Suprapubic skin (tissue), 3 donors: ENCODE data around the gene ANO8.

Experiments
- CTCF ChIP-seq, 2 donors: fragments of 200-600 bp in 1 of 2; fragments of 450-650 bp in 1 of 2; sonication (generic) in 1 of 2; IDR thresholded peaks; one replicate each; pipeline ENCODE4 v1.5.1; 2016 to 2019; ENCODE audit warnings: antibody characterized with exemption in 2 of 2, mild to moderate bottlenecking in 1 of 2, moderate library complexity in 1 of 2
- EP300 ChIP-seq: sonication (generic); formaldehyde crosslinking; IDR thresholded peaks from one replicate; pipeline ENCODE4 v1.6.1; 2017; ENCODE audit warnings: antibody characterized with exemption

DNA sequence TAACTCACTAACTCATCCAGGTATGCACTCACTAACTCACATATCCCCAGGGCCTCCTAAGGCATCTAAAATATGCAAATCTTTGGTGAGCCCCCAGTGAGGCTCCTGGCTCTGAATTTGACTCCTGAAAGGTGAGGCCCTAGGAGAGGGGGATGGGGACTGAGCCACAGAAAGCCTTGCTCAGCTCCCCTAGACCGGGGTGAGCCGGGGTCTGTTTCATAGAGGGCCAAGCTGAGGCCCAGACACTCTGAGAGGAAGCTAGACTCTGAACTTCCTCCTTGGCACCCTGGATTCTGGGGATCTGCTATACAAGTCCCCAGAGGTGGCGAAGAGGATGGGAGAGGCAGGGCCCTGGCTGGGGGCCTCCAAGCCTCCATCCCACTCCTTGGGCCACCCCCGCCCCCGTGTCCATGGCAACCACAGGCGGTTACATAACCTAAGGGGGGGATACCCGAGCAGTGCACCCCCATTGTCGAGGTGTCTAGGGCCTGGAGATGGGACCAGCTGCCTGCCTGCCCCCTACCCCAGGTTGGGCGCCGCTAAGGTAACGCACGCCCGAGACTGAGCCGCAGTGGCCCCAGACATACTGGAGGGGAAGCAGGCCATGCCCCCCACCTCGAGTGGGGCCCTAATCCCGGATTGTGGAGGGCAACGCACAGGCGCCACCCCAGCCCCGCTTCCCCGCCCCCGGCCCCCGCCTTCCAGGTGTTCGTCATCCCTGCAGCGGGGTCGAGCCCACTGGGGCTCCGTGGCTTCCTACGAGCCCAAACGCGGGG, 32.1 kb downstream of the ANO8 start:
- TF ChIP-seq CTCF (IDR thresholded peaks at IDR 0.05) = no peak
- TF ChIP-seq EP300 = no peak
